NCI-H1092 treated with DMSO at 0.1 percent for 48 hours (cell line): Measurements from ENCODE around the gene PUM1.

Experiments
- DNase-seq: peaks from one replicate; lab custom pipeline; 2025; lab: John Stamatoyannopoulos, UW

PUM1 gene

DNA sequence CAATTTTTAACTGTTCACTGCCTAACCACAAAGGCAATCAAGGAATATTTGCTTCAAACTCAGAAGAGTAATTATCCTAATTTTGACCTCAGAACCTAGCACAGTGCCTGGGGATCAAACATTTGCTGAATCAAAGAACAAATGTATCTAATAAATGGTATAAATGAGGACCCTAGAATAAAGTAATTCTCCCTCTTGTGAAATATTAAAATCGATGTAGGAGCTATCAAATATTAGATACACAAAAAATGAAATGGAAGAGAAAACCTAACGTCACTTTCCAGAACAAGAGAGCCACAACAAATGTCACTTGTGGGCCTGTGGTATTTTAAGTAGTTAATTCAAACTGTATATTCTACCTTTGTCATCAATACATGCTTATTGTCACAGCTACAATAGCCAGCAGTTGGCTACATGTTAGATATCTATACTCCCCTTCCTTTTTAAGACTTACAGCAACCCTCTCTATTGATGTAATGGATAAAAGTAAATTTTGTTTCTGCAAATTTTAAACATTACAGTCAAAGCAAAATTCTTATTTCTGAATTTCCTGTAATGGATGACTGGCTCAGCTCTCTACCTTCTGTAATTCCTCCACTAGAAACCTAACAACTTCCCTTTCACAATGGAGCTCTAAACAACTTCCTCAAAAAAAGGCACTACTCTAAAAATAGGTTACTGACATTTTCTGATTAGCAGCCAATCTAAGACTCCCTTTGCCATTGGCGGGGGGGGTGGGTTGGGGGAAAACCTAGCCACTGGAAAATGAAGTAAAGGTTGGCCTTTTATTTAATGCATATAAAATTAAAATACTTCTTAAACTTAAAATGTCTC is 37.6 kb downstream of the PUM1 start:
- no peak for DNase-seq

DNA sequence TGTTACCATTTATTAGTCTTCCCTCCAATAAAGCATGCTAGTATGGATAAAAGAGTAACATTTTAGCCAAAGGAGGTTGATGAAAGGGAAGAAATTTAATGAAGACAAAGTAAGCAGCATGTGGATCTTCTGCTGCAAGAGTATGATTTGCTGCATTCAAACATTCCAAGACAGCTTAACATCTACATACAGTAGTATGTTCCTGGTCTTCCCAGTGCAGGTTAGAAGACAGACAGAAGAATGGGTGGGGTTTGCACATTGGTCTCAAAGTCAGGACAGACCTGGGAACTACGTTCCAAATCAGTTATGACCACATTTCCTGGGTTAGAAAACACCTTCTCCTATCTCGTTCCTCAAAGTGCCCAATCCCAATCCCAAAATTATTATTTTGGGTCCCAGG is 43.3 kb downstream of the PUM1 start:
- DNase-seq, result no peak

DNA sequence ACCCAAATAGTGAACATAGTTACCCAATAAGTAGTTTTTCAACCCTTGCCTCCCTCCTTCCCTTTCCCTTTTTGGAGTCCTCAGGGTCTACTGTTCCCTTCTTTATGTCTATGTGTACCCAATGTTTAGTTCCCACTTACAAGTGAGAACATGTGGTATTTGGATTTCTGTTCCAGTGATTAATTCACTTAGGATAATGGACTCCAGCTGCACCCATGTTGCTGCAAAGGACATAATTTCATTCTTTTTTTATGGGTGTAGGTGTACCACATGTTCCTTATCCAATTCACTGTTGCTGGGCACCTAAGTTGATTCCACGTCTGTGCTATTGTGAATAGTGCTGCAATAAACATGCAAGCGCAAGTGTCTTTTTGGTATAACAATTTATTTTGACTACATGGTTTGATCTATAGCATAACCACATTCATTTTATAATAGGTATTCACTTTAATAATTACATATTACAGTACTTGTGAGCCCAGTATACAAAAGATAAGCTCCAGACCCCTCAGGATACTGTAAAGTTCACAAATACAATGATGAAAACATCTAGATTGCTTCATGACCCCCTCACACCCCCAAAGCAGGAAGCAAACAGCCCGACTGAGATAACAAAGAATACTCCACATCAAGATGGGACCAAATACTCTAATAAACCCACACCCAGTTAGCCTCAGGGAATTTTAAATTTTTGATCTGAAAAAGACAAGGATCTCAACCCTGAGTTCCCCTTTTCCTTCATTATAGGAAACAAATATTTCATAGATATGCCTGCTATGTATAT is 45.3 kb downstream of the PUM1 start:
- DNase-seq, result no peak

DNA sequence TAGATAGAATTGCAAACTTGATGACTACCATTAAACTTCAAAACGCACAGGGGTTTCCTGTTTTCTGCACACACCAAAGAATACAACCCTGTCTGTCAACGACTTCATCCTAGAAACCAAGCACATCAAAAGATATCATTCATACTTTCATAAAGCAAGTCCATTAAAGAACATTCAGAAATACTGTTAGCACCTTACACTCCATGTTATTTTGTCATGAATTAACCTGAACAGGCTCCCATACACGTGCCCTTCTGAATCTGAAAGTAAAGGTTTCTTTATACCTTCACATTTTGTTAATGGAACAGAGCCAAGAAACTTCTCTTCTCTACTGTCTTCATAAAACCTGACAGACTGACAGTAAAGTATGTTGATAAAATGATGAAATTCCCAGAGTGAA is 46.1 kb downstream of the PUM1 start:
- no peak for DNase-seq

DNA sequence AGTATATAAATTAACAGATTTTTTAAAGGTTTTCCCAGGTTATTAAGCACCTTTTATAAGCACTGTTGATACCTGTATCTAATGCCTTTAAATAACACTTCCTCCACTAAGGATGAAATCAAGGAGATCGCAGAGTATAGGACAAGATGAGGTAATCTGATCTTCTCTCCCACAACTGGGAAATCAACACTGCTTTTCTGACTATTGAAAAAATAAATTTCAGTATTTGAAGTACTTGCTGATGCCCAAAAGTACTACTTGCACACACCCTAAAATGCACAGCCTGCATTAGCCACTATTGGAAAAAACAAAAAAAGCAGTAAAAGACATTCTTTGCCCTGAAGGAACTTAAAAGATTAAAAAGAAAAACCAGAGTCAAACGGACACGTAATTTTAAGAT is 48.6 kb downstream of the PUM1 start:
- DNase-seq, result no peak

DNA sequence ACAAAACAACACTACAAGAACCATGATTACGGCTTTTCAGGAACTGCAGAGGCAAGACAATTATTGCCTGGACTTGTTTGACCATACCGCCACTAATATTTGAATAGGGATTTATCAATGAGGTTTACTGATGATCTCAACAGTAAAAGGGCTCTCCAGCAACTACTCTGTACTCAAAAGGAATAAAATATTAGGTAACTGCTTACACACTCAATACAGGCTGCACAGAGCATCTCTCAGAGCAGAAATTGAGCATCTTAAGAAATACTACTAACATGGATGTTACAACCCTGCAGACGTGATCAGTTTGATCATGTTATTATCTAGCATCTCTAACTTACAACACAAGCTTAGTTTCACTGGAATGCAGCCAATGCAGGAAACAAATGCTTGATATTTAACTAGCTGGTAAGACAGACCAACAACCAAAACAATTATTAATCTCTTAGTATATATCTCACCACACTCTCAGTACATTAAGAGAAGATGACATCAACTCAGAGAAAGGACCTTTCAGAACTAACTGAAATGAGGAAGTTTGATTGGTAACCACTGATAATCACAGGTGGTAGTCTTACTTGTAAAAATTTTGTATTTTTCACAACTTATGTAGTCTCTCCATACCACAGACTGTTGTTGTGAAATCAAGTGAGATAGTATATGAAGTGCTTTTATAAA is 52.2 kb downstream of the PUM1 start:
- DNase-seq, result no peak

DNA sequence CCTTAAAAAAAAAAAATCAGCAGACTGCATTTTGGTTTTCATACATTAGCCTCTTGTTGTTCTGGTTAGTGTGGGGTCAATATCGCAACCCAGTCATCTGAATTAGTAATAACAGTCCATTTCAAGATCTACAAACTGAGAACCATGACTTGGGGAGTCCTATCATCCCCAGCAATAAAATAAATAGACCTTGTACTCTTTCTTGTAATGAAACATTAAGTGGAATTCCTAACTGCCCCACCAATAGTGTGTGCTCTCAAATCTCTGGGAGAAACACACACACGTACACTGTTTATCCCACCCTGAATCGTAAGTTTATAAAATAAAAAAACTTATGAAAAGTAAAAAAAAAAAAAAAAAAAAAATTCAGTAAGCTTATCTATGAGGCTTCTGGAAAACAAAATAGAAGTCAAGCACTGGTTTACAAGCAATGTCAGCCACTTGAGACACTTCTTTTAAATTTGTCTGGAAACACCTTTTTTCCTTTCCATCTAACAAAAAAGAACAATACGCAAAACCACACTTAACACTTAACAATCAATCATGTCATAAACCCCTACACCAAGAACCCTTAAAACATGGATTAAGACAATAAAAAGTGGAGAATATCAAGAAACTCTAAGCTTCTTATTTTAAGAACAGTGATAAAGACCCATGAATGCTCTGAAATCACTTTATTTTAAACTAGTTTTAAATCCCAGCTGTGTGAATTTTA is 53.1 kb downstream of the PUM1 start:
- no peak for DNase-seq

DNA sequence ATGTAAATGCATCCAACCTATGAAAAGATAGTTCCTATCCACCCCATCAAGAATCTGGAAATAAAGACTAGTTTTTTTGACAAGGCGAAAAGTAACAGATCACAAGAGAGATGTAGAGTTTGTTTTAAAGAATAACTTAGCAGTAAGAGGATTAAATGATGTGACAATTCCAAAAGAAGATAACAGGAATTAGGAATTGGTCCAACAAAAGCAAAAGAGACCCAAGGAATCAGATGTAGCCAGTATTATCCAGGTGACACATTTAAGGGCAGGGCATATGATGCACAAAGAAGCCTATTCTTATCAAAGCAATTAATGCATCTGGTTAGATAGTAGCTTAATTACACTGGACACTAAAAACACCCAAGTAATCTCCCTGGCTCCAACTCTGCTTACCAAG is 53.8 kb downstream of the PUM1 start:
- no peak for DNase-seq

DNA sequence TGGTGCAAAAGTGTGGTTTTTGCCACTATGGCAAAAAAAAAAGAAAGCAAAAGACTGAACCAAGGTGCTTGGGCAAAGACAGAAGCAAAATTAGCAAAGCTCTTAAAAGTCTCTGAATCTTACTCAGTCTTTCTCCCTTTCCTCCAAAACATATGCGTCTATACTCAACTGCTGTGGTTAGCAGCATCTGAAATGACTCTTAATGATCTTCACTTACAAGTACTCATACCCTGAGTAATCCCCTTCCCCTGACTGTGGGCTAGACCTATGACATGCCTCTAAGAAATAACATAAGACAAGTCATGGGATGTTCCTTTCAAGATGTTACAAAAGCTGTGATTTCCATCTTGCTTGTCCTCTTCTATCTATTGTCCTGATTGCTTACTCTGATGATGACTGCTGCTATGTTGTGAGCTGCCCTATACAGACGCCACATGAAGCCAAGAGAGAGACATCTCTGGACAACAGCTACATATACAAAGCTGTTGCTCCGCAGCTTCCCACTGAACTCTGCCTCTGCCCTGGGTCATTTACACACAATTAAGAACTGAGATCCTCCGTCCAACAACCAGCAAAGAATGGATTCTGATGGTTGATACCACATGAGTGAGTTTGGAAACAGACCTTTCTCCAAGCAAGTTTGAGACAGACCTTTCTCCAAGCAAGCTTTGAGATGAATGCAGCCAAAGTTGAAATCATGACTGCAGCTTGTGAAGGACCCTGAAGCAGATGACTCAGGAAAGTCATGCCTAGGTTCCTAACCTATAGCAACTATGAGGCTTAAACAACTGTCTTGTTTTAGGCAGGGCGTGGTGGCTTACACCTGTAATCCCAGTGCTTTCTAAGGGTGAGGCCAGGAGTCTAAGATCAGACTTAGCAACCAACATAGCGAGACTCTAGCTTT is 55.2 kb downstream of the PUM1 start:
- no peak for DNase-seq

DNA sequence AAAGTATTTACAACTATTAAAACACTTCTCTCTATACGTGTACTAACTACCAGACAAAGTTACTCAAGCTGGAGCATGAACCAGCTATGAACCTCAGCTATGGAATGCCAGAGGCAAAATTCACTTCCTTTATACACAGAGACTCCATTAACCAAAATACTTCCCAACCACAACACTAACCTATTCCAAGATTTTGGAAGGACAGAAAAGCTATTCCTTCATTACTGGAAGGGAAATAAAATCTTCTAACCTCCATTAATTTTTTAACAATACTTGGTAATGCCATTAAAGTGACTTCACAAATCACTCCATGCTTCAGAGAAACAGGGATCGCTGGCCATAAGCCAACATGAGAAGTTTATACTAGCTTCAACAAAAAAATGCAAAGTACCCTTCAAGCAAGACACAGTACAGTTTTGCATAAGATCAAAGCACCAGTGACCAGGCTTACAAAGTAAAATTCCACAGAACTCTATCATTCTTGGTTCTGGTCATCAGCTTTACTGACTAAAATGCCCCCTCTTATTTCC is 58.0 kb downstream of the PUM1 start:
- DNase-seq, result no peak

DNA sequence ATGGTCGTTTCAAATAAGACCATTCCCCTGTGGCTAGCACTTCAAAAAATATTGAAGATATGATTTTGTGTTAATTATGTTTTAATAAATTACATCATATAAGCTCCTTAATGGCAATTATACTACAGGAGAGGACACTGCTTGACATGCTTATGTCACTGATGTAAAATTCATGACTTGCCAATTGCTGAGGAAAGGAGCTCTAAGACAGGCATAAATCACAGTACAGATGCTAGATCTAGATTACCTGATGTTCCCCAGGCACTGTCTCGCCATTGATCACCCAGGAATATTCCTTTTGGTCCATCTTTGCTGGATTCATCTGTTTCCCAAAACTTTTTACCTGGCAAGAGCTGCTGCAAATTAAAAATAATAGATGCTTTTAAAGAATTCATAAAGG is 58.8 kb downstream of the PUM1 start:
- no peak for DNase-seq

DNA sequence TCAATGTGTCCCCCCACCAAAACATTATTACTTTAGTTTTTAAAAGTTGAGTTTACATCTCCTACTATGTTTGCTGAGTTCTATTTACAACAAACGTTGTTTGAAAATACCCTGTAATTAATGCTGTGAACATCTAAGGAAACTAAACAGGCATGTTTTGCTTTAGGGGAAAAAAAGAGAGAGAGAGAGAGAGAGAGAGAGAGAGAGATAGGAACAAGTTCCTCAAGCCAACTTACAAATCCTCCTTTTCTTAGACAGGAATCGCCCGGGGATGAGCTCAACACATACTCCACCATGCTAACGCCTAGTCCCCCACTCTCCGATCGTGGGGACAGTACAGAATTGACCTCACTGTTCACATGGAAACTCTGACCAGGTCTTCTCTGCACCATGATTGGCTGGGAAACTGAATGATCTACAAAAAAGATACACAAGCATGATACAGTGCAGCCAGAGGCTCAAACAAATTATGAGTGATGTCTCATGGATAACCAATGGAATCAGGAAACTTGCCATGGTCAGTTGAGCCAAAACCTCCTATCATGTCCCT is 59.8 kb downstream of the PUM1 start:
- no peak for DNase-seq

DNA sequence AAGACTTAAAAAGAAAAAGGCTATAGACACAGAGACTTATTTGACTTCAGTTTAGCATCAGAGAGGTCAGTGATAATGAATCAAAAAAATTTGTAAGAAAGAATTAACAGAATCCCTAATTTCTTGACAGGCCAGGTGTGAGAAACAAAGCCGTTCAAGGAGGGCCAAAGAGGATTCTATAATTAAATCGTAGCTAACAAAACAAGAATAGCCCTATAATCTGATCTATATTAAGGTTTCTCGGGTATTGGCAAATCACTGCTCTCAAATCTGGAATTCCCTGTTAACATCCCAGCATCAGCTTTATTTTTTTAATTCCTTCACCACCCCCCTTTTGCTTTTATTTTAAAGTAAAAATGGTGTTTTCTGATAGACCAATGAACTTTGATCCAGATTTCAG is 60.3 kb downstream of the PUM1 start:
- DNase-seq, result no peak

DNA sequence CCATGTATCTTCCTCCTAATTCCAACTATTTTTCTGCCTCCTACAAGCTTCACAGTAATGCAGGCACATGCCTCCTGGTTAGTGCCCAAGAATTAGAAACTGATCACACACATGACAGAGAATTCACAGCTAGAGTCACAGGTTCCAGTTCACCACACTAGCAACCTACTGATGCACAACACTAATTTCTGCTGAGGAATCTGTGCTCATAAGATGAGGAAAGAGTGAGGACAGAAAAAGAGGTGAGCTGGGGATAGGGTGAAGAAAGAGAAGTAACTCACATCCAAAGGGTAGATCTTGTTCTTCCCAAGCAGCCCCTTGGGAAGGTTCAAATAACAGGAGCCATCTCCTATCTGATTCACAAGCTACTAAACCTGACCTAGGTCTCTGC is 61.3 kb downstream of the PUM1 start:
- DNase-seq, result no peak

DNA sequence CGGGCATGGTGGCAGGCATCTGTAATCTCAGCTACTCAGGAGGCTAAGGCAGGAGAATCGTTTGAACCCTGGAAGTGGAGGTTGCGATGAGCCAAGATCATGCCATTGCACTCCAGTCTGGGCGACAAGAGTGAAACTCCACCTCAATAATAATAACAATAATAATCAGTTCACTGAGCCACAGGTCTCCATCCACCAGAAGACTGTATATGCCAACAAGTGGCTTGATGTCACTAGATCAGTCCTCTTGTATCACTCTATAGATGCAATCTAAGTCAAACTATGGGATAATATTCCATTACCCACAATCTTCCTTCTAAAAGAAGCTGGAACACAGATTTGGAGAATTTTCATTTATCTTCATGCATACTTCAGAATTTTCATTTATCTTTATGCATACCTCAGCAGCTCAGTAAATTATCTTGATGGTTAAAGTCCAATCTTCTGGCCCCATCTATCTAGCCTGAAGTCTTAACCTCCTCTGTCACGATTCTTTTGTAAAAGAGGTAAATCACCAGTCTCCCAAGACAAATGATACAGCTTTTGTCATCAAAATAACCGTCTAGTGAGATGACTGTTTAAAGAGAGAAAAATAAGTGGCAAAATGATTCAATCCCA is 61.8 kb downstream of the PUM1 start:
- no peak for DNase-seq

DNA sequence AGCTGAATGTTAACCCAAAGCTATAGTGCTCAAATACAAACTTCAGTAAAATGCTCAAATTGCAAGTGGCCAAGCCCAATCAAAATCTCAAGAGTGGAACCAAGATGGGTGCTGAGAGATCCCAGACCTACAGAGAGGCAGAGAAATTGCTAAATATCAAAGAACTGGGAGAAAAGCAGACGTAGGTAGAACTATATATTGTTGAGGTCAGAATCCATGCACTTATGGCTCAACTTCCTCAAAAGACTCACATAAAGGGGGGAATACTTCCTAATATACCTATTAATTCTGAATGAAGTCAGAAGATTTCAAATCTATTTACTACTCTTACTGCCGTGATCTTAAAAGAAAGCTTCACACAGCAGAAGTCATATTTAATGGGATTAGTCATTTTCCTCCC is 65.2 kb downstream of the PUM1 start:
- DNase-seq, result no peak

DNA sequence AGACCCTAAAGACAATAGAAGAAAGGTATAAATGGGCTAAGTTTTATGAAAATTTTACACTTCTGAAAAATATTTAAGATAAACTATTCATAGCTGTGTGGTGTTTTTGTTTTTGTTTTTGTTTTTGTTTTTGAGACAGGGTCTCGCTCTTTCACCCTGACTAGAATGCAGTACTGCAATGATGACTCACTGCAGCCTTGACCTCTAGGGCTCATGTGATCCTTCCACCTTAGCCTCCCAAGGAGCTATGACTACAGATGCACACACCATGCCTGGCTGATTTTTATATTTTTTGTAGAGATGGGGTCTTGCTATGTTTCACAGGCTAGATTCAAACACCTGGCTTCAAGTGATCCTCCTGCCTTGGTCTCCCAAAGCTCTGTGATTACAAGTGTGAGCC is 66.6 kb downstream of the PUM1 start:
- no peak for DNase-seq

DNA sequence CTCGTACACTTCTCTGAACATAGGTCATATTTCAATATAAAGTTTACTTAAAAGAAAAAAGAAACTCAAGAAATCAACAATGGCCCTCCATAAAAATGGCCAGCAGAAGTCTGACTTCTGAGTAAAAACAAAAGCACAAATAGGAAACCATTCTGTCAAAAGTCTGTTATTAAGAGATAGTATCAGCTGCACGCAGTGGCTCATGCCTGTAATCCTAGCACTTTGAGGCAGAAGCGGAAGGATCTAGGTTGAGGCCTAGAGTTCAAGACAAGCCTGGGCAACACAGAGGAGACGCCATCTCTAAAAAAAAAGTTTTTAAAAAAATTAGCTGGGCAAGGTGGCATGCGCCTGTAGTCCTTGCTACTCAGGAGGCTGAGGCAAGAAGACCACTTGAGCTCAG is 67.3 kb downstream of the PUM1 start:
- no peak for DNase-seq

DNA sequence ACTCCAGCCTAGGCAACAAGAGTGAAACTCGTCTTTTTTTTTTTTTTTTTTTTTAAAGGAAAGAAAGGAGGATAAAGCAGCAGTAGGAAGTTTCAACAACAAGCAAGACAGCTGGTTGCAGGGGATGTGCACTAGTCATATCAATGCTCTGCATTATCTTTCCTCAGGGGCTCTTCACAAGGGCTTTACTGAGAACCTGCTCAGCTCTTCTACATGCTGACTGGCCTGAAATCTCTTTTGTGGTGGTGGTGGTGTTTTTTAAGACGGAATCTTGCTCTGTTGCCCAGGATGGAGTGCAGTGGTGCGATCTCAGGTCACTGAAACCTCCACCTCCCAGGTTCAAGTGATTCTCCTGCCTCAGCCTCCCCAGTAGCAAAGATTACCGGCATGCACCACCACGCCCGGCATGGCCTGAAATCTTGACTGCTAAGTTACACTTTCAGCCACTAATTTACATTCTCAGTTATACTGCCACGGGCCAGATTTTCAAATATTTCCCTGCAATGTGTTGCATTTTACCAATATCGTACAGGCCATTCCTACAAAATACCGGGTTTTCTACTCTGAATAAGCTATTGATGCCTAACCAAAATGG is 68.0 kb downstream of the PUM1 start:
- no peak for DNase-seq
